Adrenal gland (tissue), 12 donors: ENCODE data around the gene THADA. TPM values are rescaled to one million over a fixed set of nuclear protein-coding genes. Genes with fewer than 3 reads are reported as not detected.
A peak's percentile ranks its signal among the peaks of the same experiment; 100 is the strongest.
"Not testable (repeated sequence)": the region's sequence is repeated elsewhere in the genome, so short reads cannot be mapped to it uniquely, and the experiment has no call there.

Experiments used
- DNase-seq, 7 donors: peaks; one replicate each; pipeline ENCODE4 v3.0.0-alpha.2; 2019 to 2020
- H3K27ac ChIP-seq, 5 donors: fragments of 200-600 bp; sonication (generic) in 4 of 5; 1 replicate in 3 of 5; 2 replicates in 2 of 5; pipeline versions ENCODE4 v1.5.1 to v1.8.0; 2016 to 2020; ENCODE audit warnings: mild to moderate bottlenecking in 1 of 5
- H3K27me3 ChIP-seq: fragments of 200-600 bp; 2 replicates; pipeline ENCODE4 v1.8.0; 2021
- H3K36me3 ChIP-seq, 2 donors: fragments of 200-600 bp; replicated peaks in 1 of 2; 1 replicate in 1 of 2; 2 replicates in 1 of 2; pipeline versions ENCODE4 v1.5.1 to v1.8.0; 2018 to 2022
- H3K4me1 ChIP-seq, 2 donors: fragments of 200-600 bp; replicated peaks in 1 of 2; 1 replicate in 1 of 2; 2 replicates in 1 of 2; pipeline versions ENCODE4 v1.5.1 to v1.8.0; 2018 to 2021
- H3K4me3 ChIP-seq, 4 donors: fragments of 200-600 bp; sonication (generic) in 3 of 4; one replicate each; pipeline ENCODE4 v1.5.1; 2016 to 2018
- H3K9me3 ChIP-seq, 3 donors: fragments of 200-600 bp; sonication (generic) in 1 of 3; replicated peaks in 1 of 3; 1 replicate in 2 of 3; 2 replicates in 1 of 3; pipeline versions ENCODE4 v1.5.1 to v1.8.0; 2016 to 2021
- CTCF ChIP-seq, 6 experiments: fragments of 450-650 bp in 4 of 6; fragments of 200-600 bp in 2 of 6; sonication (generic) in 1 of 6; IDR thresholded peaks; 1 replicate in 5 of 6; 2 replicates in 1 of 6; pipeline versions ENCODE4 v1.5.1 to v1.8.0; 2016 to 2021; ENCODE audit warnings: antibody characterized with exemption in 6 of 6, mild to moderate bottlenecking in 2 of 6, moderate library complexity in 1 of 6
- POLR2A ChIP-seq, 2 donors: fragments of 450-650 bp; IDR thresholded peaks; one replicate each; pipeline ENCODE4 v1.6.1; 2017; ENCODE audit warnings: antibody characterized with exemption in 2 of 2, mild to moderate bottlenecking in 2 of 2, moderate library complexity in 1 of 2
- WGBS, 4 donors: extraction: QIAGEN DNeasy Blood & Tissue Kit in 2 of 4; methylation state at CpG; one replicate each; pipeline versions ENCODE4 v1.1.5 to v1.1.7; 2013 to 2017; 5-methylcytosine and 5-hydroxymethylcytosine counted together
- intact Hi-C, 2 donors: fragments of 100-400 bp; cut with DNase I; formaldehyde crosslinking; loops; one replicate each; pipeline versions ENCODE4 v1.14.1 to v1.15.0; 2022 to 2023
- polyA plus RNA-seq, 3 donors: library from polyadenylated mRNA; stranded (reverse); fragments of 200-250 nt in 2 of 3; fragments of 350-450 nt in 1 of 3; fragmentation: Illumina TruSeq in 1 of 3; extraction: RNeasy Lipid Tissue Mini Kit (QIAGEN cat#74804) in 1 of 3; gene quantifications; one replicate each; pipeline ENCODE4 v1.2.3, GENCODE V29; 2013 to 2014
- total RNA-seq, 9 donors: library from RNA; depleted of rRNA in 4 of 9; stranded (reverse); fragments of >200 nt in 4 of 9; fragments of 120-200 nt in 1 of 9; fragmentation: NEBNext Ultra II Directional in 1 of 9; extraction: Animal tissue kit (Norgen Biotek cat#: 25700) in 1 of 9; gene quantifications; one replicate each; pipeline versions ENCODE4 v1.1.0 to v1.2.4, GENCODE V29; 2013 to 2023
- donor health status: healthy with polysubstance abuse.
- donor health status: Bipolar disorder and iron deficiency.
- donor health status: DM: yes; HTN: yes; CAD: no.
- donor health status: DM: no; HTN: no; CAD: no.
- donor health status: DM: no; HTN: no; CAD: no.
- donor health status: DM: yes; HTN: yes; CAD: no.

The THADA gene
- total and polyA plus RNA-seq, 12 donors: 14.1 to 38.4 (median 25.4) TPM

GRCh38 chr2:43538034-43538670, 57.7 kb downstream of the THADA start:
- Histone ChIP-seq H3K4me1 (peaks cover 11 to 18% of the 10 kb centered on the region in 2 donors), H3K27ac (peak overlapping the region in 1 of 5 donors; percentile 75), H3K4me3 (no peak overlapping the region), H3K36me3 (no peaks in the 10 kb centered on the region), H3K27me3 (no peaks in the 10 kb centered on the region), H3K9me3 (no peaks in the 10 kb centered on the region)
- WGBS, 4 donors: 67 to 86% (median 72%) methylated on average over 1 of the region's 1 CpG
- no peak for DNase-seq
- TF ChIP-seq CTCF (IDR thresholded peaks at IDR 0.05) (no peak), POLR2A (IDR thresholded peaks at IDR 0.05) (no peak)
- intact Hi-C loops: no loop called here

GRCh38 chr2:43537137-43537536, 58.7 kb downstream of the THADA start:
- no peak for DNase-seq
- no peaks in the 10 kb centered on the region for H3K36me3 ChIP-seq
- no peak overlapping the region for H3K4me3 ChIP-seq
- intact Hi-C loops: no loop called here
- no peak overlapping the region for H3K27ac ChIP-seq
- H3K27me3 ChIP-seq: no peaks in the 10 kb centered on the region
- H3K9me3 ChIP-seq: no peaks in the 10 kb centered on the region
- H3K4me1 ChIP-seq: peaks cover 11 to 18% of the 10 kb centered on the region in 2 donors
- WGBS, 4 donors: 75 to 86% (median 85%) methylated on average over 2 of the region's 2 CpGs
- no peak for TF ChIP-seq POLR2A (IDR thresholded peaks at IDR 0.05)
- no peak for TF ChIP-seq CTCF (IDR thresholded peaks at IDR 0.05)

- no peak for TF ChIP-seq CTCF (IDR thresholded peaks at IDR 0.05)
- TF ChIP-seq POLR2A (IDR thresholded peaks at IDR 0.05): no peak
- Histone ChIP-seq H3K27me3 (no peaks in the 10 kb centered on the region), H3K36me3 (no peaks in the 10 kb centered on the region), H3K4me1 (peaks cover 5 to 6% of the 10 kb centered on the region in 2 donors), H3K9me3 (no peaks in the 10 kb centered on the region), H3K27ac (no peak overlapping the region), H3K4me3 (no peak overlapping the region)
- DNase-seq: no peak
- intact Hi-C loops: no loop called here
- 92 to 97% (median 93%) methylated on average over 3 of the region's 3 CpGs for WGBS, 4 donors
Observed at GRCh38 chr2:43534569-43534968, 61.3 kb downstream of the THADA start.

GRCh38 chr2:43532572-43532971, 63.3 kb downstream of the THADA start:
- H3K36me3 ChIP-seq, H3K4me3 ChIP-seq, H3K4me1 ChIP-seq, intact Hi-C loops, H3K27me3 ChIP-seq, DNase-seq, H3K9me3 ChIP-seq, H3K27ac ChIP-seq: not testable (repeated sequence)
- 96 to 98% (median 98%) methylated on average over 3 of the region's 3 CpGs for WGBS, 4 donors

- H3K27ac ChIP-seq: no peak overlapping the region
- intact Hi-C loops: no loop called here
Observed at GRCh38 chr2:43531251-43531650, 64.6 kb downstream of the THADA start.

More at GRCh38 chr2:43531251-43531650, 64.6 kb downstream of the THADA start:
- TF ChIP-seq CTCF (IDR thresholded peaks at IDR 0.05) (no peak), POLR2A (IDR thresholded peaks at IDR 0.05) (no peak)
- no peak for DNase-seq
- H3K9me3 ChIP-seq: no peaks in the 10 kb centered on the region
- no peak overlapping the region for H3K4me3 ChIP-seq
- no peaks in the 10 kb centered on the region for H3K36me3 ChIP-seq
- H3K4me1 ChIP-seq: peaks cover 13 to 19% of the 10 kb centered on the region in 2 donors
- H3K27me3 ChIP-seq: no peaks in the 10 kb centered on the region
- 65 to 73% (median 70%) methylated on average over 3 of the region's 3 CpGs for WGBS, 4 donors
